Ramos (cell line): ENCODE measurements around the gene NTHL1.

Experiments used
- in situ Hi-C: fragments of 300-500 bp; cut with MboI; formaldehyde crosslinking; loops from one replicate; pipeline ENCODE4 v1.14.3; 2022; ENCODE audit warnings: low sequenced_read_pairs; ENCODE audit not compliant: unreplicated experiment

NTHL1 gene

GRCh38 chr16:2002406-2003230 lies 45.0 kb downstream of the NTHL1 start:
- in situ Hi-C loops, result loop anchor here (25.0 kb wide), 1 partner anchor 510 kb away; the partner anchor contains the start of genes AMDHD2 and ATP6V0C

GRCh38 chr16:2001456-2002355 lies 45.9 kb downstream of the NTHL1 start:
- in situ Hi-C loops, result loop anchor here (25.0 kb wide), 1 partner anchor 511 kb away; the partner anchor contains the start of genes AMDHD2 and ATP6V0C

- in situ Hi-C loops, result loop anchor here (25.0 kb wide), 1 partner anchor 511 kb away; the partner anchor contains the start of genes AMDHD2 and ATP6V0C
Observed at GRCh38 chr16:2001035-2001434, 46.6 kb downstream of the NTHL1 start.

GRCh38 chr16:1999866-2000514 lies 47.6 kb downstream of the NTHL1 start:
- in situ Hi-C loops, result loop anchor here (25.0 kb wide), 1 partner anchor 512 kb away; the partner anchor contains the start of genes AMDHD2 and ATP6V0C

DNA sequence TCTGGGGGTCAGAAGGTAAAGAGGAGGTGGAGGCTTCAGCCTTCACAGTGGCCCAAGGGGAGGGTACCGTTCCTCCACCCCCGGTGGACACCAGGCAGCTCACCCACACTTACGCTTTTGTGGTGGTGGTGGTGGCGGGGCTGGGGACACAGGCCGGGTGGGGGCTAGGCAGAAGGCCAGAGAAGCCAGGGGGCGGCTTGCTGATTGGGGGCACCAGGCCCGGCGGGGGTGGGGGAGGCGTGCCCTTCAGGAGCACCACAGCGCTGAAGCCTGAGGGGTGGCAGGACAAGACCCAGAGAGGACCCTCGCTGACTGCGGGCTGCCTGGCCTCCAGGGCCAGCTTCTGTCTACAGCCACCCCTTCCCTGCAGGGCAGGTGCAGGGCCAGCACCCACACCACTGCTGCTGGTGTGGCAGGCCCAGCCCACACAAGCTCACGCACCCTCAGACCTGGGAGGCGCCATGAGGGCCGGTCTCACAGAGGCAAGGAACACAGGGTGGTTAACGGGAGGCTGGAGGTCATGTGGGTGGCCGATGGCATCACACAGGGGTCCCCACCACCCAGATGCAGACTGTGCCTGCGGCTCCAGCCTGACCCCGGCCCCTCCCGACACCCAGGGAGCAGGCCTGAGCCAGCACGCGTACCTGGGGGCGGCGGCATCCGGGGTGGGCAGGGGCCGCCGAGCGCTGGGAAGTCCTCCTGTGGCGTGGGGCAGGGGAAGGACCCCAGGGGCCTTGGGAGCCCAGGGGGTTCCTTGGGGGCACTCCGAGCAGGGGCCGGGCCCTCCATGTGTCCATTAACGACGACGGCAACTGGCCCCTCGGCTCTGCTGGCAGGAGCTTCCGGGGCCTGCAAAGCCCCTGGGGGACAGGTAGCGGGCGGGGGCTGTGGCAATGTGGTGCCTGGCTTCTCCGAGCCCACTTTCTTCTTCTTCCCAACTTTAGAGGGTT lies 48.5 kb downstream of the NTHL1 start:
- in situ Hi-C loops, result no loop called here

- in situ Hi-C loops, result no loop called here
Observed at GRCh38 chr16:1998360-1998835, 49.2 kb downstream of the NTHL1 start.

- in situ Hi-C loops, result no loop called here
Observed at GRCh38 chr16:1997494-1998359, 49.9 kb downstream of the NTHL1 start.

DNA sequence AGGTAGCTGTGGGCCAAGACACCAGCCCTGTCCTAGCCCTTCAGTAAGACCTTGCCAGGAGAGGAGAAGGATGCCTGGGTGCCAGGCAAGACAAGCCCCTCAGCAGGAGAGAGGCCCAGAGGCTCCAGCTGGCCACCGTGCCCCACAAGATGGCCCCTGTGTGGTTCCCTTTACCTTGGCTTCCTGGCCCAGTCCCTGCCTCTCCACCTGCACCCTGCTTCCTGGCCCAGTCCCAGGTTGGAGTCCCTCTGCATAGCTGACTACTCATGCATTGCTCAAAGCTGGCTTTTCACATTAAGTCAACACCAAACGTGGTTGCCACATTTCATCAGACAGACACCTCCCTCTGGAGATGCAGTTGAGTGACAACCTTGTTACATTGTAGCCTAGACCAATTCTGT lies 53.9 kb downstream of the NTHL1 start:
- in situ Hi-C loops, result no loop called here

DNA sequence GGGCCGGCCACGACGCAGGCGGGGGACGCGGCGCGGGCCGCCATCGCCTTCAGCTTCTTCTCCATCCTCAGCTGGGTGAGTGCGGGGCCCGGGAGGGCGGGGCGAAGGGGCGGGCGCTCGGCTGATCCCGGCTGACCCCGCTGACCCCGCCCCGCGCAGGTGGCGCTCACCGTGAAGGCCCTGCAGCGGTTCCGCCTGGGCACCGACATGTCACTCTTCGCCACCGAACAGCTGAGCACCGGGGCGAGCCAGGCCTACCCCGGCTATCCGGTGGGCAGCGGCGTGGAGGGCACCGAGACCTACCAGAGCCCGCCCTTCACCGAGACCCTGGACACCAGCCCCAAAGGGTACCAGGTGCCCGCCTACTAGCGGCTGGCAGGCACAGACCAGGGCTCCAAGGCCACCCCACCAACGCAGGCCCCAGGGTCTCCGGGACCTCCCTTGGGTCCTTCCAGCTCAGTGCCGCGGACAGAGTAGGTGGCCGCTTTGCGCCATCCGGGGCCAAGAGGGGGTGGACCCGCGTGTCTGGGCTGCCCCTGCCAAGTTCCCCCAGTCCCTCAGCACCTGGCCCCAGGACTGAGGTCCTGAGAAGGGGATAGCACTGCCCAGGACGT lies 54.8 kb downstream of the NTHL1 start:
- in situ Hi-C loops, result no loop called here

DNA sequence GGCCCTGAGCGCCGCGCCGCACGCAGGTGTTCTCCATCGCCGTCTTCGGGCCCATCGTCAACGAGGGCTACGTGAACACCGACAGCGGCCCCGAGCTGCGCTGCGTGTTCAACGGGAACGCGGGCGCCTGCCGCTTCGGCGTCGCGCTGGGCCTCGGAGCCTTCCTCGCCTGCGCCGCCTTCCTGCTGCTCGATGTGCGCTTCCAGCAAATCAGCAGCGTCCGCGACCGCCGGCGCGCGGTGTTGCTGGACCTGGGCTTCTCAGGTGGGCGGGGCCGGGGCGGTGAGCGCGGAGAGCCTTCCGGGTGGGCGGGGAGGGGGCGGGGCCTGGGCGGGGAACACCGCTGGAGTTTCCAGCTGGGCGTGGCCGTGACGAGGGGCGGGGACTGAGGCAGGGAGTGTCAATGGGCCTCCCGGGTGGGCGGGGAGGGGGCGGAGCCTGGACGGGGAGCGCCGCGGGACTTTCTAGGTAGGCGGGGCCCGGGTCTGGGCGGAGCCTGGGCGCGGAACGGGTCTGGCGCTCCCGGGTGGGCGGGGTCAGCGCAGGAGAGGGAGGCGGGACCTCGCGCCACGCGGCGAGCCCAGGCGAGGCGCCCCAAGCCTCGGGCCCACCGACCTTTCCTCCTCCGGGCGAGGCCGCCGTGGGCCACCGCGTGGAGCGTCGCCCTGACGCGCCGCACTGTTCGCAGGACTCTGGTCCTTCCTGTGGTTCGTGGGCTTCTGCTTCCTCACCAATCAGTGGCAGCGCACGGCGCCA lies 55.5 kb downstream of the NTHL1 start:
- in situ Hi-C loops, result no loop called here

GRCh38 chr16:1991588-1991947 lies 56.1 kb downstream of the NTHL1 start:
- in situ Hi-C loops, result no loop called here

- in situ Hi-C loops, result no loop called here
Observed at GRCh38 chr16:1991135-1991551, 56.5 kb downstream of the NTHL1 start.

- in situ Hi-C loops, result no loop called here
Observed at GRCh38 chr16:1990351-1991134, 57.1 kb downstream of the NTHL1 start.

- in situ Hi-C loops, result no loop called here
Observed at GRCh38 chr16:1990101-1990350, 57.6 kb downstream of the NTHL1 start.
